HG03520 (cell line): ENCODE data around the gene PKN1.
"Not testable (repeated sequence)": the region's sequence is repeated elsewhere in the genome, so short reads cannot be mapped to it uniquely, and the experiment has no call there.

Source experiments
- ATAC-seq: cut with Tn5 transposase; IDR thresholded peaks from one replicate; pipeline ENCODE4 v1.9.1; 2021; ENCODE audit warnings: mild to moderate bottlenecking, moderate library complexity; ENCODE audit not compliant: unreplicated experiment

Gene PKN1

DNA sequence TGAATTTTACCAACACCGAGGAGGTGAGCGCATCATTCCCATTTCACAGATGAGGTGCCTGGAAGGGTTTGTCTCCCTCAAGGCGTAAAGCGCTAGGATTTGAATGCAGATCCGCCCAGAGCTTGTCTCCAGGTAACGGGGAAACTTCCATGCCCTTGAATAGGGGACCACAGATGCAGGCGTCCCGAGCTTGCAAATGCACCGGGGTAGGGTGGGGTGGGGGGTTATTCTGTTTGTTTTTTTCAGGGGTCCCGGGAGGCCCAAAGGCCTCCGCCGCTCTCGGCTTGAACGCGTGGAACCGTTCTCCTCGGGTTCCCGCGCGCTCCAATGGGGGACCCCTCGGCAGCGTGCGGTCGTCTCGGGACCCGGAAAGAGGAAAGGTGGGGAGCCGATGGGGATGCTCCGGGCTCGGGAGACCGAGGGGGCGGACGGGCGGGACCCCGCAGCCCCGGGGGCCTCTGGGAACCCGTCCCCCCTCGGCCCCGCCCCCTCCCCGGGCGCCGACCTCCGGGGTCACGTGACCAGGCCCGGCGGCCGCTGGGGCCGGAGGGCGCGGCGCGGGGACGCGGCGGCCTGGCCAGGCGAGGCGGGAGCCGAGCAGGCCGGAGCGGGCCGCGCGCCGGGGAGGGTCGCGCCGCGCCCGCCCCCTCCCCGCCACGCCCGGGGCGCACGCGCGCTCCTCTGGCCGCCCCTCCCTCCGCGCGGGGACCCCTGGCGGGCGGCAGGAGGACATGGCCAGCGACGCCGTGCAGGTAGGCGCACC is at the start of gene PKN1:
PKN1 (plus strand) TSS at position 516 of the 763 bp plus-strand sequence; CDS start at position 732, 216 bp downstream.
- ATAC-seq, result no peak

DNA sequence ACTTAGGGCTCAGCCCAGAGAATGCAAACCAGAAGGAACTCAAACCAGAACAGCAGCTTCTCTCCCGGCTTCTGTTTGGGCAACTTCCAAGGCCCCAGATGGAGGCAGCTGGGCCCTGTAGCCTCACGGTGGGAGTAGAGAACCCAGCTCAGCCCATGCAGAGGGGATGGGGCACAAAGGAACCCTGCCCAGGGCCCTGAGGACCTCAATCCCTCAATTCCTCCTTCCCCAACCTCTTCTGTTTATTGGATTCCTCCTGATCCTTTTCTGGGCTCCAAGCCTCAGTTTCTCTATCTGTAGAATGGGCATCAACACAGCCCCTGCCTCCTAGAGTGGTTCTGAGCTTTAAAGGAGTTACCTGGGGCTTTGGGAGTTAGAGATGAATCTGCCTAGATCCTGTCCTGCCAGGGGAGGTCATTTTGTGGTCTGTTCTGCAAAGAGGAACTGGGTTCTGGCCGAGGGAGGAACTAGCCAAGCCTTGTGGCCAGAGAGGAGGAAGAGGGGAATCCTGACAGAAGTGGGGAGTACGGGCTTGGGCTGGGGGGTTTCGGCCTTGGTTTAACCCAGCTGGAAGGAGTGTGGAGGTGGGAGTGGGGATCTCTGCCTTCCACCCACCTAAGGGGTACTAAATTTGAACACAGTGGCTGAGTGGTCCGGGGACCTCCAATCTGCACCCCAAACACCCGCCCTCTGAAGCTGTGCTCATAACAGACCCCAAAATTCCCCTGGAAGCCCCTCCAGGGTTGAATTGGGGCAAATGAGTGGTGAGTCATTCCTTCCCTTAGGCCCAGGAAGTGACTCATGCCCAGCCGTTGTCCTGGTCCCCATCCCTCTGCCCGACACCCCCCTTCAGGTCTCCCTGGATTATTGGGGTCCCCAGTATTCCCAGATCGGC is 49.2 kb upstream of the PKN1 start:
- ATAC-seq, result no peak

DNA sequence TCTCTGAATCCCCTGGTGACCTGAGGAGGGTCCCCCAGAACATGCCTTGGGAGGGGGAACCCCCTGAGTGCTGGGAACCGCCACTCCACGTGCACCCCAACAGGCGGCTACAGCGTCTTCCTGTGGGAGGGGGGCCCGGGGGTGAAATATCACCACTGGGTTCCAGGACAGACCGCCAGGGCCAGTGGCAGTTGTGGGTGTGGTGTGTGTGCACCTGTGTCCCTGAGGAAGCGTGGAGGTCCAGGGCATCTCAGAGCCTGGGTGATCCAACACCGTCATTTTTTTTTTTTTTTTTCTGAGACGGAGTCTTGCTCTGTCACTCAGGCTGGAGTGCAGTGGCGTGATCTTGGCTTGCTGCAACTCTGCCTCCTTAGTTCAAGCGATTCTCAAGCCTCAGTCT is 47.6 kb upstream of the PKN1 start:
- no peak for ATAC-seq

DNA sequence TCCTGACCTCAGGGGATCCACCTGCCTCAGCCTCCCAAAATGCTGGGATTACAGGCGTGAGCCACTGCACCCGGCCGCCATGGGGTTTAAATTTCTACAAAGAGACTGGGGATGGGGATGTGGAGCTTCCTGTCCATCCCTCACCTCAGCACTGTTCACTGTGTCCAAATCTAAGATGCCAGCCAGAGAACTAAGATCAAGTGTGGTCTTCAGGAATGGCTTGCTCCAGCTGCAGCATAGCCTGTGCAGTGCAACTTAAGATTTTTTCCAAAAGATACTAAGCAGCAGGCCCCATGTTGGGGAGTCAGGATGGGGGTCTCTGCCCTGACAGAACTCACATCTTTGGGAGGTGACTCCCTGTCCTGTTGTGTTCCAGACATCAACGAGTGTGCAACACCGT is 42.6 kb upstream of the PKN1 start:
- ATAC-seq, result no peak

DNA sequence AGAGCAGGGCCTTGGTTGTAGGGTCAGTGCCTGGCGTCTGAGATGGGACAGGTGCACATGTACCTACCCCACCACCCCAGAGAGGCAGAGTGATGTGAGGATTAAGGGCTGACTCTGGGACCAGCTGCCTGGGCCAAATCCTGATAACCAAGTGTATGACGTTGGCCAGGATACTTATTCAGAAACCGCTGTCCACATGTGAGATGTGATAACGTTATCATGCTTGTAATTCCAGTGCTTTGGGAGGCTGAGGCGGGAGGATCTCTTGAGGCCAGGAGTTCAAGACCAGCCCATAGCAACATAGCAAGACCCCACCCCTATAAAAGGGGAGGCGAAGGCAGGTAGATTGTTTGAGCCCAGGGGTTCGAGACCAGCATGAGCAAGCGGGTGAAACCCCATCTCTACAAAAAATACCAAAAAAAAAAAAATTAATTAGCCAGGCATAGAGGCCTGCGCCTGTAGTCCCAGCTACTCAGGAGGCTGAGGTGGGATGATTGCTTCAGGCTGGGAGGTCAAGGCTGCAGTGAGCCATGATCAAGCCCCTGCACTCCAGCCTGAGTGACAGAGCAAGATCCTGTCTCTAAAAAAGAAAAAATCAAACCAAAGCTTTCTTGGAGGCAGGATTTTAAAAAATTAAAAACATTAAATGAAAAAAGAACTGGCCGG is 41.8 kb upstream of the PKN1 start:
- ATAC-seq, result no peak

DNA sequence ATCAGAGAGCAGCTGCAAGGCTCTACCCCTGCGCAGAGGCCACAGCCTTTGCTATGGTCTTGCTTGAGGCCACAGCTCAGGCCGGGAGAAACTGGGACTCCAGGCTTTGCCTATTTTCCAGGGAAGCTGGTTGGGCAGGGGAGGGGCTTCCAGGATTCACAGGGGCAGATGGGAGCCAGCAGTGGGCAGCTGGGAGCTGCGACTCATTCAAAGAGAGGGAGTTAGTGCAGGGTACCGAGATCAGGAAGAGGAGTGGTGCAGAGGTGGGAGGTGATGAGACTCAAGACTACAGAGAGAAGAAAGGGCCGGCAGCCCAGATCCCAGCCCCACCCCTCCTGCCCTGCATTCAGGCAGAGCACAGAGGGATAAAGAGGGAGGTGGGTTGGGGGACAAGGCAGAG is 39.8 kb upstream of the PKN1 start:
- no peak for ATAC-seq

DNA sequence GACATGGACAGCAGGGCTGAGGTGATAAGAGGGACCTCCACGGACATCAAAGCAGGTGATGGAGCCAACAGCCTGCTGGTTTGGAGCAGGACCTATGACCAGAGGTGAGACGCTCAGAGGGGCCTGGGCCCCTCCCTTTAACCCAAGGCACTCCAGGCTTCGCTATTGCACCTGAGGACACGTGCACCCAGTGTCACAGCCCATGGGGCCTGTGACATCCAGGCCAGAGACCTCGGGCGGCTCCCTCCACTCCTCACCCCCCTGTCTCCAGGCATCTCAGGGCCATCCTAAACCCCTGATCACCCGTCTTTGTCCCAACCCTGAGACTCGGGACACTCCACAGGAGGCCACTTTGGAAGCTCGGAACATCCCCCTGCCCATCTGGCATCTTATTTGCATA is 38.9 kb upstream of the PKN1 start:
- ATAC-seq, result no peak

DNA sequence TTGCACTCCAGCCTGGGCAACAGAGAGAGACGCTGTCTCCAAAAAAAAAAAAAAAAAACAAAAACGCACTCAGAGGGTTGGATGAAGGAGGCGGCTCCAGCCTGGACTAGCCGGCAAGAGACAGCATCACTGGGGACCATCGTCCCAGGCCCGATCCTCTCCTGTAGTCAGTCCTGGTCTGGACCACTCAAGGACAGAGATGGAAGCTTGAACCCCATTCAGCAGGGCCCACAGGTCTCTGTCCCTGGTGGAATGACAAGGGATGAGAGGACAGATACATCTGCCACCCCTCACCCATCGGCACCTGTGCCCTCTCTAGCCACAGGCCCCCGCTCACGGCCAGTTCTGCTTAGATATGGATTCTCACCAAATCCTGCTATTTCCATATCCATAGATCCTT is 37.8 kb upstream of the PKN1 start:
- ATAC-seq, result no peak

DNA sequence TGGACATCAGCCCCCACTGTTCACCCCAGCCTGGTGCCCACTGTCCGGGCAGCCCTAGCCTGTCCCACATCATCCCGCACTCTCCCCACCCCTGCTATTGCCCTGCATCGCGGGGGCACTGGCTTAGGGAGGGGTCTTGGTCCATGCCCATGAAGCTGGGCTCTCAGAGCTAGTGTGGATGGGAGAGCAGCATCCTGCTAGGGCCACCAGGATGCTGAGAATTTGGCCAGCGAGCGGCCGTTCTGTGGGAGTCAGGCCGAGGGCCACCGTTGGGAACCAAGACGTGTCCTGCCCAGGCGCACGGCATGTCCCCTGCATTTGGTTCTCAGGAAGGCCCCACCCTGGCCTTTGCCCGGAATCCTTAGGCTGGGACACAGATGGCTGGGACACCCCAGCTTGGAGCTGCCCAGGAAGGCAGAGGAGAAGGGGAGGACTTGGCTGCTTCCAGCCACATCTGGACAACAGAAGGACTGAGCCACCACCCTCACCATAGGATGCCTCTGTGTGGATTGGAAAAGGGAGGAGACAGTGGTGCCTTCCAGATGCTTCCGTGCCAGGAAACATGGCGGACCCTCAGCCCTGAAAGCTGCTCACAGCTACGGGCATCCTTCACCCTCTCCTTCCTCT is 37.3 kb upstream of the PKN1 start:
- no peak for ATAC-seq

DNA sequence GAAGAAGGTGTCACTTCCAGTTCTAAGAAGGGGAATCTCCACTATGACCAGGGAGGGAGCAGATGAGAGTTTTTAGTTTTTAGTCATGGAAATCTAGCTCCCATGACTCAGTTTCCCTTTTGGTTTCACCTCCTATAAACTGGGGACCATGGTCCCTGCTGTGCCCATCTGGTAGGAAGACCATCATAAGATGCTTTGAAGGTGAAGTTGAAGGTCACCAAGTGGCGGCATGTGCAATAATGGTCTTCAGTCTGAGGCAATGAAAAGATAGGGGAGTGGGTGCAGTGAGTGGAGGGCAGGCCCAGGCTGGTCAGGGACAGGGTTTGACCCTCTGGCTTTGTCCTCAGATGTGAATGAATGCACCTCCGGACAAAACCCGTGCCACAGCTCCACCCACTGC is 36.4 kb upstream of the PKN1 start:
- not testable (repeated sequence) for ATAC-seq

DNA sequence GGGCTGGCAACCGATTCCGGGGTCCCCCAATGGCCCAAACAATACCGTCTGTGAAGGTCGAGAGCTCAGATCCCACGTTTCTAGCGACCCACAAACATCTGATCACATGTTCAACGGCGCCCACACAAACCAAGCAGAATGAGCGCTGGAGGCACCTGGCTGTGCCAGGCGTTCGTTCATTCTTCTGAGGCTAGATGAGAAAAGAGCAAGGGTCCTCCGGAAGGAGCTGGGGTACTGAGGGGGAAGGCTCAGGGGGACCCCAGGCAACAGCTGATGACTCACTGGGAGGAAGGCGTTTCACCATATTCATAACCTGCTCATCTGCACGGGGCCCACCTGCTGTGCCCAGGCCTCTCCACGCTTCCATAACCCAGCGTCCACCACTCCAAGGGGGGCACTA is 35.9 kb upstream of the PKN1 start:
- not testable (repeated sequence) for ATAC-seq

DNA sequence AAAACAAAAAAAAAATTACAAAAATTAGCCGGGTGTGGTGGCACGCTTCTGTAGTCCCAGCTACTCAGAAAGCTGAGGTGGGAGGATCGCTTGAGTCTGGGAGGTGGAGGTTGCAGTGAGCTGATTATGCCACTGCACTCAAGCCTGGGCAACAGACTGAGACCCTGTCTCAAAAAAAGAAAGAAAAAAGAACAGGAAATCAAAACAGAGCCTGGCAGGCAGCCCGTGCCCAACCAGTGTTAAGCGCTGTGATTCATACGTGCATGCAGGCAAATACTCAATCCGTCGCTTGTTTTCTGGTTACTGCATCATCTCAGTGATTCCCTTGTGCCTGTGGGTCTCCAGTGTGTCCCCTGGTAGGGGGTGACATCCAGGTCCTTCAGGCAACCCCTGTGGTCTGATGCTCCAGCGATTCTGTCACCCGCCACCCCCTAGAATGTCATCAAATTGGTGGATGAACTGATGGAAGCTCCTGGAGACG is 32.1 kb upstream of the PKN1 start:
- ATAC-seq, result no peak

DNA sequence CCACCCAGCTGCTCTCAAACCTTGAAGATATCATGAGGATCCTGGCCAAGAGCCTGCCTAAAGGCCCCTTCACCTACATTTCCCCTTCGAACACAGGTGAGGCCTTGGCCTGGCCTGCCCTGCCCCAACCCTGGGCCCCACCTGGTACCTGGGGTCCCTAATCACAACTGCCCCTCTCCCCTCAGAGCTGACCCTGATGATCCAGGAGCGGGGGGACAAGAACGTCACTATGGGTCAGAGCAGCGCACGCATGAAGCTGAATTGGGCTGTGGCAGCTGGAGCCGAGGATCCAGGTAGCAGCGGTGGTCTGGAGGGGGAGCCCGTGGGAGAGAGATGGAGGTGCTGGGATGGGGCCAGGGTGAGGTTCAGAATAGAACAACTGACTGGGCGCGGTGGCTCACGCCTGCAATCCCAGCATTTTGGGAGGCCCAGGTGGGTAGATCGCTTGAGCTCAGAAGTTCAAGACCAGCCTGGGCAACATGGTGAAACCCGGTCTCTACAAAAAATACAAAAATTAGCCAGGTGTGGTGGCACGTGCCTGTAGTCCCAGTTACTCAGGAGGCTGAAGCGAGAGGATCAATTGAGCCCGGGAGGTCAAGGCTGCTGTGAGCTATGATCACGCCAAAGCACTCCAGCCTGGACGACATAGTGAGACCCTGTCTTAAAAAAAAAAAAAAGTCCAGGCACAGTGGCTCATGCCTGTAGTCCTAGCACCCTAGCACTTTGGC is 31.5 kb upstream of the PKN1 start:
- ATAC-seq, result no peak

DNA sequence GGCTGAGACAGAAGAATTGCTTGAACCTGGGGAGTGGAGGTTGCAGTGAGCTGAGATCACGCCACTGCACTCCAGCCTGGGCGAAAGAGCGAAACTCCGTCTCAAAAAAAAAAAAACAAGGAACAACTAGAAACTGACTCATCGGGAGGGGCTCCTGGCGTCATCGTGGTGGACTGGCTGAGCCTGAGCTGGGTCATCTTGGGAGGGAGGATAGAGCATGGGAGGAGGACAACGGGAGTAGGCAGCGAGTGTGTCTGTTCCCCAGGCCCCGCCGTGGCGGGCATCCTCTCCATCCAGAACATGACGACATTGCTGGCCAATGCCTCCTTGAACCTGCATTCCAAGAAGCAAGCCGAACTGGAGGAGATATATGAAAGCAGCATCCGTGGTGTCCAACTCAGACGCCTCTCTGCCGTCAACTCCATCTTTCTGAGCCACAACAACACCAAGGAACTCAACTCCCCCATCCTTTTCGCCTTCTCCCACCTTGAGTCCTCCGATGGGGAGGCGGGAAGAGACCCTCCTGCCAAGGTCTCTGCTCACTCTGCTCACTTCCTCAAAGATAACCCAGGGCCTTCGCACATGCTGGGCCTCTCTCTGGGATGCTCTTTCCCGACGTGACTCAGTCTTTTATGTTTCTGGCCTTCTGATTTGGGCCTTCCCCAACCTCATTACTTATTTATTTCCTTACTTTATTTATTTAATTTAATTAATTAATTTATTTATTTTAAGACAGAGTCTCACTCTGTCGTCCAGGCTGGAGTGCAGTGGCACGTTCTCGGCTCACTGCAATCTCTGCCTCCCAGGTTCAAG is 30.6 kb upstream of the PKN1 start:
- no peak for ATAC-seq

DNA sequence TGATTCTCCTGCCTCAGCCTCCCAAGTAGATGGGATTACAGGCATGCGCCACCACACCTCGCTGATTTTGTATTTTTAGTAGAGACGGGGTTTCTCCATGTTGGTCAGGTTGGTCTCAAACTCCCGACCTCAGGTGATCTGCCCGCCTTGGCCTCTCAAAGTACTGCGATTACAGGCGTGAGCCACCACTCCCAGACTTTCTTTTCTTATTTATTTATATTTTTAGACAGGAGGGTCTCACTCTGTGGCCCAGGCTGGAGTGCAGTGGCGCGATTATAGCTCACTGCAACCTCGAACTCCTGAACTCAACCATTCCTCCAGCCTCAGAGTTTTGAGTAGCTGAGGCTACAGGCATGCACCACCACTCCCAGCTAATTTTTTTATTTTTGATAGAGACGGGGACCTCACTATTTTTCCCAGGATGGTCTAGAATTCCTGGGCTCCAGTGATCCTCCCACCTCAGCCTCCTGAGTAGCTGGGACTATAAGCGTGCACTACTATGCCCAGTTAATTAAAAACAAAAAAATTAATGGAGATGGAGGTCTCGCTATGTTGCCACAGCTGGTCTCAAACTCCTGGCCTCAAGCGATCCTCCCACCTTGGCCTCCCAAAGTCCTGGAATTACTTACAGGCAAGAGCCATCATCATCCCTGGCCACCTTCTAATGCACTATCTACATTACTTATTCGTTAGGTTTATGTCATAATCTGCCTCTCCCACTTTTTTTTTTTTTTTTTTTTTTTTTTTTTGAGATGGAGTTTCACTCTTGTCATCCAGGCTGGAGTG is 29.8 kb upstream of the PKN1 start:
- not testable (repeated sequence) for ATAC-seq

DNA sequence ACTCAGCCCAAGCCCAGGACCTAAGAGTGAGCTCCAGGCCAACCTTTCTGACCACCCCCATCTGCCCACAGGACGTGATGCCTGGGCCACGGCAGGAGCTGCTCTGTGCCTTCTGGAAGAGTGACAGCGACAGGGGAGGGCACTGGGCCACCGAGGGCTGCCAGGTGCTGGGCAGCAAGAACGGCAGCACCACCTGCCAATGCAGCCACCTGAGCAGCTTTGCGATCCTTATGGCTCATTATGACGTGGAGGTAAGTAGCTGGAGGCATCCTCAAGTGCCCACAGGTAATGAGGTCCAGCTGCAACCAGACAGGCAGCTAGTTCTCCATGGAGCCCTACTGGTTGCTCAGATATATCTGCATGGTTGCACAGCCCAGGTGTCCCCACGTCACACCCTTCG is 28.8 kb upstream of the PKN1 start:
- ATAC-seq, result no peak

DNA sequence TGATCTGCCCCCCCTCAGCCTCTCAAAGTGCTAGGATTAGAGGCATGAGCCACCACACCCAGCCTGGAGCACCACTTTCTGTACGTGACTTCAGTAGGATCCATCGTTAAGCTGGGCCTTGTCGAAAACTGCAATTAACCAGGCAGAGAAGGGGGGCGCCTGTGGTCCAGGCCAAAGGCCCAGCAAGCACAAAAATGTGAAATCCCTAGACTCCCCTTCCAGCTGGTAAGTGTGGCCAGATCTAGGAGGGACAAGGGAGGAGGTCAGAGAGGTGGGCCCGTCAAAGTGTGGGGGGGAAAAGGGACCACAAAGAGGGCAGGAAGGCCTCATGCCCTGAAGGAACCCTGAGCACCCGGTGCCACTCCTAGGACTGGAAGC is 27.7 kb upstream of the PKN1 start:
- no peak for ATAC-seq

DNA sequence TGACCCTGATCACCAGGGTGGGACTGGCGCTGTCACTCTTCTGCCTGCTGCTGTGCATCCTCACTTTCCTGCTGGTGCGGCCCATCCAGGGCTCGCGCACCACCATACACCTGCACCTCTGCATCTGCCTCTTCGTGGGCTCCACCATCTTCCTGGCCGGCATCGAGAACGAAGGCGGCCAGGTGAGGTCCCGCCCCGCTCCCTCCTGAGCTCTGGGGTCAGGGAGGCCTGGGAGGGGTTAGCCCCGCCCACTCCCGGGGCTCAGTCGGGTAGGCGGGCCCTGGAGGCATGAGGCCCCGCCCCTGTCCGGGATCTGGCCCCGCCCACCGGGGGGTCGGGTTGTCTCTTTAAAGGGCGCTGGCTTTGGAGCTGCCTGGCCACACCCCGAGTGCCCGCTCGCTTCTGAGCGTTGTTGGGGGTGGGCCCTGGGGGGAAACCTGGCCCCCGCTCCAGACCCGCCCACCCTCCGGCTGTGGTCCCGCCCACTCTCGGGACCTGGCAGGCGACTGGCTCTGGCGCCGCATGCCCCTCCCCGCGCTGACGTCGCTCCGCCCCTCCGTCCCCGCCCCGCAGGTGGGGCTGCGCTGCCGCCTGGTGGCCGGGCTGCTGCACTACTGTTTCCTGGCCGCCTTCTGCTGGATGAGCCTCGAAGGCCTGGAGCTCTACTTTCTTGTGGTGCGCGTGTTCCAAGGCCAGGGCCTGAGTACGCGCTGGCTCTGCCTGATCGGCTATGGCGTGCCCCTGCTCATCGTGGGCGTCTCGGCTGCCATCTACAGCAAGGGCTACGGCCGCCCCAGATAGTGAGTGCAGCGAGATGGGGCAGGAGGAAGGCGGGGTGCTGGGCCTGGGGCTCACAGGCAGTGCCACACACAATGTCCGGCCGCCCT is 27.1 kb upstream of the PKN1 start:
- ATAC-seq, result peak; percentile 34
